HG03354 (cell line): ENCODE data around the gene TSPEAR.
"Not testable (repeated sequence)": the region's sequence is repeated elsewhere in the genome, so short reads cannot be mapped to it uniquely, and the experiment has no call there.

Experiments used
- ATAC-seq: cut with Tn5 transposase; IDR thresholded peaks from one replicate; pipeline ENCODE4 v1.9.1; 2021; ENCODE audit warnings: mild to moderate bottlenecking; ENCODE audit not compliant: unreplicated experiment, poor library complexity, severe bottlenecking

The TSPEAR gene

DNA sequence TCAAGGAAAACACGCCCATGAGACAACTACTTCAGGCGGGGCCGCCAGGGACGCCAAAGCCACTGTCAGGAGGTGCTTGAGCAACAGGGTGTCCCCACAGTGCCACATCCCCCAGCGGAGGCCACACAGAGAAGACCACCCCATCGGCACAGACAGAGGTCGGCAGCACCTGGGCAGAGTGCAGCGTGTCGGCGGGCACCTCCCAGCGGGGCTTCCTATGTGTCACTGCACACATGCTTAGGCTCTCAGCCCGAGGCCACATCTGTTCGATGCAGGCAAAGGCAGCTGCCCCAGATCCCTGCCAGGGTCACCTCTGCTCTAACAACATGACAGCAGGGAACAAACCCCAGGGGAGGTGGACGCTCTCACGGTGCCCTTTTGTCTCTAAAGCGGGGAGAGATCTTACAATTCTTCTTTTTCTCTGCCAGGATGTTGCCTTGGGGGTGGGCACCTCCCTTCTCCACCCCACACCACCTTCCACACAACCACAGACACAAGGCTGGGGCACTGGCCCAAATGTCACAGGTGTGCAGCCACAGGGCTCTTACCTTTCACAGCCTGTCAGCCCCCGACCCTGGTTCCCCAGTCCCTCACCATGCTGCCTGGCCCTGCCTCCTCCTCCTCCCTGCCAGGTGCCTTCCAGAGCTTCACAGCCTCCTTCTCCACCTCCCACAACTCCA is 95.3 kb downstream of the TSPEAR start:
- ATAC-seq: no peak

DNA sequence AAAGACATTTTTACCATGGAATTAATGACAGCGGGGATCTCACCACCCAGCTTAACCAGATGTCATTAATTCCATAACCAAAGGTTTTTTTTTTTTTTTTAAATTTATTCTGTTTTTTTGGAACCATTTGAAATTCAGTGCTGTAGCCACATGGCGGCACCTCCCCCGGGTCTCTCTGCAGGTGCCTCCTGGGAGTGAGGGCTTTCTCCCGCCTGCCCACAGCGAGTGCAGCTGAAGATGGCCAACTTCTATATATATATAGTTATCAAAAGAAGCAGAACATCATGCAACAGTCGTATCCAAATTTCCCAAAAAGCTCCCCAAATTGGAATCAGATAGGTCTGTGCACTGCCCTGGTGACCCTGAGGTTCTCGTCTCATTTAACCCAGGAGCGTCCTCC is 95.9 kb downstream of the TSPEAR start:
- no peak for ATAC-seq

DNA sequence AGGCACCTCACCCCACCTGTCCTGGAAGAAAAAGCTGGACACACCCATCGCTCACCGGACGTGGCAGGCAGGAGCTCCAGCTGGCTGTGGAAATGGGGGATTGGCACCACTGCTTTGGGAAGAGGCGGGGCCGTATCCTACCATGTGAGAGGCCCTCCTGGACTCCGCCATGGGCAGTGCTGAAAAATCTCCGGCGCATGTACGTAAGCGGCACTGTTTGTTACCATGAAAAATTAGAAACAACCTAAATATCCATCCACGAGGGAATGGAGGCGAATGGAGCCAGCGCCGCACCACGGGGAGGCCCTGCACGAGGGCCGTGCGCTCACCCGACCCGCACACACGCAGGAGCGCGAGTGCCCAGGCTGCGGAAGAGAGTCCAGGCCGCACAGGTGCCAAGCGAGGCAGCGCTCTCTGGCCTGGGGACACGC is 96.4 kb downstream of the TSPEAR start:
- ATAC-seq: no peak

- ATAC-seq: no peak
Measured at GRCh38 chr21:44614161-44614631, 97.2 kb downstream of the TSPEAR start.

- no peak for ATAC-seq
Measured at GRCh38 chr21:44613386-44614155, 97.8 kb downstream of the TSPEAR start.

GRCh38 chr21:44612669-44613229 is 98.6 kb downstream of the TSPEAR start:
- ATAC-seq: no peak

DNA sequence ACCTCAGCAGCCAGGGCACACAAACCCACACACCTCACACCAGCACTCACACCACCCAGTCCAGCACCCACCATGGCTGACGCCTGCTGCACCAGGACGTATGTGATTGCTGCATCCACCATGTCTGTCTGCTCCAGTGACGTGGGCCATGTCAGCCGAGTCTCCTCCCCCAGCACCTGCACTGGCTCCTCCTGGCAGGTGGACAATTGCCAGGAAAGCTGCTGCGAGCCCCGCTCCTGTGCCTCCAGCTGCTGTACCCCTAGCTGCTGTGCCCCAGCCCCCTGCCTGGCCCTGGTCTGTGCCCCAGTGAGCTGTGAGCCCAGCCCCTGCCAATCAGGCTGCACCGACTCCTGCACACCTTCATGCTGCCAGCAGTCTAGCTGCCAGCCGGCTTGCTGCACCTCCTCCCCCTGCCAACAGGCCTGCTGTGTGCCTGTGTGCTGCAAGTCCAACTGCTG is 99.3 kb downstream of the TSPEAR start, which contains the start of gene KRTAP10-8:
KRTAP10-8 (plus strand) TSS at position 51 of the 458 bp plus-strand sequence; CDS start at position 73, 22 bp downstream.
- no peak for ATAC-seq

DNA sequence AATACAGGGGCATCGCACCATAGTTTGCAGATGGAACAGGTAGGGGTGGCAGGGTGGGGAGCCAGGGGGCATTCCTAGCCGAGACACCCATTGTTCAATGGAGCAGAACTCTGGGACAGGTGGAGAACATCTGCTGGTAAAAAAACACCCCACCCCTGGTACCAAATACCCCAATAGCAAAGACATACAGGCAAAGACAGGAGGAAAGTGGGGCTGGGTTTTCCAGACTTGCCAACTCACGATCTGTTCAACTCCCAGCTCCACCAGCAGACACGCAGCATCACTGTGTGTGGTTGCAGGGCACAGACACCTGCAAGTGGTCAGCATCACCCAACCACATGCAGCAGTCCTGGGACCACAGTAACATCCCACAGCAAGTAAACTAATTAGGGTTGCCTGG is 99.8 kb downstream of the TSPEAR start:
- ATAC-seq: no peak

DNA sequence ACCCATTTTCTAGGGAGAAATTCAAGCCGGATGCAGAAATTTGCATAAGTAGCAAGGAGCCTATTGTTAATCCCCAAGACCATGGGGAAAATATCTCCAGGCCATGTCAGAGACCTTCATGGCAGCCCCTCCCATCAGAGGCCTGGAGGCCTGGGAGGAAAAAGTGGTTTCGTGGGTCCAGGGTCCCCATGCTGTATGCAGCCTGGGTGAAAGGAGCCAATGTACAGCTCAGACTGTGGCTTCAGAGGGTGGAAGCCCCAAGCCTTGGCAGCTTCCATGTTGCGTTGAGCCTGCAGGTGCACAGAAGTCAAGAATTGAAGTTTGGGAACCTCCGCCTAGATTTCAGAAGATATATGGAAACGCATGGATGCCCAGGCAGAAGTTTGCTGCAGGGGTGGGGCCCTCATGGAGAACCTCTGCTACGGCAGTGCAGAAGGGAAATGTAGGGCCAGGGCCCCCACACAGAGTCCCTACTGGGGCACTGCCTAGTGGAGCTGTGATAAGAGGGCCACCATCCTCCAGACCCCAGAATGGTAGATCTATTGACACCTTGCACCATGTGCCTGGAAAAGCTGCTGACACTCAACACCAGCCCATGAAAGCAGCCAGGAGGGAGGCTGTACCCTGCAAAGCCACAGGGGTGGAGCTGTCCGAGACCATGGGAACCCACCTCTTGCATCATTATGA is 101.1 kb downstream of the TSPEAR start:
- not testable (repeated sequence) for ATAC-seq

DNA sequence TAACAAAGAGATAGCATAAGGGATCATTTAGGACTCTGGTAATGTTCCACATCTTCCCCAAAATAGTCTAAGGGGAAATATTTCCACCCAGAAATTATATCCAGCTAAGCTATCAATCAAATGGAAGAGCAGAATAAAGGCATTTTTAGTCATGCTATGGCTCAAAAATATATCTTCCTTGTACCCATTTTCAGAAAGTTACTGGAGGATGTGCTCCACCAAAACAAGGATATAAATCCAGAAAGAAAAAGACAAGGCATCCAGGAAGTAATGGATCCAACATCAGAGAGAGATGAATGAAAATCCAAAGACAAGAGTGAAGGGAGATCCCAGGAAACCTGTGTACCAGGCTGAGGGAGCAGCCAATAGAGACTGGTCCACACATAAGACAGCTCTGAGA is 102.2 kb downstream of the TSPEAR start:
- ATAC-seq: no peak

GRCh38 chr21:44606495-44606894 is 104.9 kb downstream of the TSPEAR start:
- no peak for ATAC-seq

DNA sequence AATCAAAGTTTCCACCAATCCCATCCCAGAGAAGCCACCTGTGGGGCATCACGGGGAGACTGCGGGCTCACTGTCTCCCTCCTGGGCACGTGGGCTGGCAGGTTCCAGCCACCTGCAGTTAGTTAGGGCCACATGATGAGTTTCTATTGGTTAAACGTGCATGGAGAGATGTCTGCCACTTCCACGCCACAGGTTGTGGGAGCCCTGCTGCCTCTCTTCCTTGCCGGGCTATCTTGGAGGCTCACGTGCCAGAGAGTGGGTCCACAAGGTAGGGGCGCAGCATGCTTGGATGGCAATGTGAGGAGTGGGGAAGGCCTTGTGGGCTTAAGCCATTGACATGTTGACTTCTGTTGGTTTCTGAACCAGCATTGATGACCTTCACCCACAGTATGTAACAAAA is 107.5 kb downstream of the TSPEAR start:
- no peak for ATAC-seq

DNA sequence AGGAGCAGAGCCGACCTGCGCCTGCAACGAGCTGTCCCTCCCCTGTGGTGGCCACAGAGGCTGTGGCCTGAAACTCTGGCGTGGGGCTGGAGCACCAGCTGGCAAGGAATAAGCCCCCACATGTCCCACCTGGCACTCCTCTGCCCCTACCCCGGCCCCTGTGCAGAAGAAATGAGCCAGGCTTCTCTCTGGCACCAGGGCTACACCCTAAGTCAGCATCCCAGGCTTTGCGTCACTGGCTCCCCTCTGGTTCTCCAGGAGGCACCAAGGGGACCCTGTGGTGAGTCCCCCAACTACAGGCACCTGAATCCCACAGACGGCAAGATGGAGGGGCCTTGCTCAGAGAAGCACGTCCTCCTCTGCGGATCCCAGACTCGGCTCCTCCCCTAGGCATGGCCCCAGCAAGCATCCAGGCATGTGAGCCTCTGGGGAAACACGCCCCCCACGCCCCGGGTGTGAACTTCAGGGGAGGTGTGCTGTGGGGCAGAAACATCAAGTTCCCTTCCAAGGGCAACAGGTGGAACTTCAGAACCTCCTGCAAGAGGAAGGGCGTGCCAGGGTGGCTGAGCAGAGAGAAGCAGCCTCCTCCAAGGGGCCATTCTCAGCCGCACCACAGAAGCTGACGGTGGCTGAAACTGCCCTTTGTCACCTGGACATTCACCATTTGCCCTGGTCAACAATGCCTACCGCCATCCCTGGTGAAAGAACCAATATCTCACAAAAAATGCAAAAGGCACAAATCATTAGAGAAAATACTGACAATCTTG is 108.1 kb downstream of the TSPEAR start:
- ATAC-seq: no peak

GRCh38 chr21:44602463-44602850 is 108.9 kb downstream of the TSPEAR start:
- no peak for ATAC-seq

DNA sequence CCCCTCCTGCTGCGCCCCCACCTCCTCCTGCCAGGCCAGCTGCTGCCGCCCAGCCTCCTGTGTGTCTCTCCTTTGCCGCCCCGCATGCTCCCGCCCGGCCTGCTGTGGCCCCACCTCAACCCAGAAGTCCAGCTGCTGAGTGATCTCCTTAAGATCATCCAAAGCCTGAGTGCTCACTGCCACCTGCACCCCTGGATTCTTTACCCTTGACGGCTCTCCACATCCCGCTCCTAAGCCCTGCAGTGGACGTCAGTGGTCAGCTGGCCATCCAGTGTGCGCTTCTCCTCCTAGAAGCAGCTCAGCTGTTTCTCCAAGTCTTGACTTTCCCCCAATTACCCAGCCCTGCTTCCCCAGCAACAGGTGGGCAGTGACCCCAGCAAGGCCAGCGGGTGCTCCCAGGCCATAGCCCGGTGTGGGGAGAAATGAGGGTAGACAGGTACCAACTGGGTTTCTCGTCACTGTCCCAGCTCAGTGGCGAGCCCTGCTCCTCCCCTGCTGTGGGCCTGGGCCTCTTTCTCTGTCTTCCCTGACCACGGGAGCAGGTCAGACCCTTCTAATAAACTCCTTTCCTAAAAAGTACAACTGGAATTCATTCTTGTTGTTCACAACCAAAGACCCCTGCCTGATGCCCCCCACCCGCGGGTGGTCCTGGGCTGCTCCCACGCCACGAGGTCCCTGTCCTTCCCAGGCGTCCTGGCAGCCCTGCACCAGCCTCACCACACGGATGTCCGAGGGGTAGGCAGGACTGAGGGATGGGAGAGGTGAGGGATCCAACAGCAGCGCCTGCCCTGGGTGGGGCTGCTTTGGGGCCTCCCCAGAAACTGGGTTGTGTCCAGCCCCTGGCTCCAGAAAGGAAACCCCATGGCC is 109.5 kb downstream of the TSPEAR start:
- ATAC-seq: no peak

GRCh38 chr21:44601091-44601490 is 110.3 kb downstream of the TSPEAR start:
- not testable (repeated sequence) for ATAC-seq

DNA sequence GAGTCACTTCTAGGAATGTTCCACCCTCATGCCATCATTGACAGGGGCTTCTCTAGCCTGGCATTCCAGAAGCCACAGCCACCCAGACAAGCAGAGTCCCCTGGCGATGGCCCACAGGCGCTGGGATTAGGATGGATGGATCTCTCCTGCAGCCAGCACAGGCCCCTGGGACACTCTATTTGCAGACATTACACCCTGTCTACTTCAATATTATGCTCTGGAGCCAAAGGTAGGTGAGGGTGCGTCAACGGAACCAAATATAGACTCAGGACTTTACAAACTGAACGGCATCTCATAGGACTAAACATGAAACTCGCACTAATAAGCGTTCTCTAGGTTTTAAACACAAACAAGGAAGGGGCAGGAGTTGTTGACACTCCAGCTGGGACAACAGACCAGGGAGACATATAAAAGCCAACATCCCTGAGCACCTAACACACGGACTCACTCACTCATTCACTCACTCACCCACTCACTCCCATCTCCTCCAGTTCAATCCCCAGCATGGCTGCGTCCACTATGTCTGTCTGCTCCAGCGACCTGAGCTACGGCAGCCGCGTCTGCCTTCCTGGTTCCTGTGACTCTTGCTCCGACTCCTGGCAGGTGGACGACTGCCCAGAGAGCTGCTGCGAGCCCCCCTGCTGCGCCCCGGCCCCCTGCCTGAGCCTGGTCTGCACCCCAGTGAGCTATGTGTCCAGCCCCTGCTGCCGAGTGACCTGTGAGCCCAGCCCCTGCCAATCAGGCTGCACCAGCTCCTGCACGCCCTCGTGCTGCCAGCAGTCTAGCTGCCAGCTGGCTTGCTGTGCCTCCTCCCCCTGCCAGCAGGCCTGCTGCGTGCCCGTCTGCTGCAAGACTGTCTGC is 111.0 kb downstream of the TSPEAR start, which contains the start of gene KRTAP10-7:
KRTAP10-7 (plus strand) TSS at position 480 of the 861 bp plus-strand sequence; CDS start at position 505, 25 bp downstream.
- ATAC-seq: not testable (repeated sequence)
